GM23338 (cell line): ENCODE results near the gene POLR3E. TPM values are rescaled to one million over a fixed set of nuclear protein-coding genes. Genes with fewer than 3 reads are reported as not detected.

Experiments
- ATAC-seq: fragments of 200-7000 bp; cut with Tn5 transposase; 3 replicates; pipeline ENCODE4 v1.9.1; 2020
- DNase-seq: peaks from one replicate; pipeline ENCODE4 v3.0.0-alpha.2; 2015; ENCODE audit warnings: low spot score
- H2AFZ ChIP-seq: fragments of 200-600 bp; sonication (generic); 2 replicates; pipeline ENCODE4 v1.8.0; 2016; ENCODE audit warnings: antibody characterized with exemption, mild to moderate bottlenecking, moderate library complexity
- H3F3A ChIP-seq: fragments of 200-600 bp; sonication (generic); replicated peaks from 2 replicates; pipeline ENCODE4 v1.8.0; 2017; ENCODE audit warnings: antibody characterized with exemption, mixed run types, low read depth
- H3K27ac ChIP-seq: fragments of 200-600 bp; sonication (generic); 2 replicates; pipeline ENCODE4 v1.6.1; 2016; ENCODE audit warnings: low read depth
- H3K27me3 ChIP-seq: fragments of 200-600 bp; sonication (generic); 2 replicates; pipeline ENCODE4 v1.8.0; 2016; ENCODE audit warnings: mild to moderate bottlenecking, mixed run types, moderate library complexity; ENCODE audit not compliant: insufficient read depth
- H3K36me3 ChIP-seq: fragments of 200-600 bp; sonication (generic); 2 replicates; pipeline ENCODE4 v1.8.0; 2016; ENCODE audit warnings: mild to moderate bottlenecking; ENCODE audit not compliant: insufficient read depth
- H3K4me1 ChIP-seq: fragments of 200-600 bp; sonication (generic); 2 replicates; pipeline ENCODE4 v1.8.0; 2016; ENCODE audit warnings: mild to moderate bottlenecking, moderate library complexity; ENCODE audit not compliant: insufficient read depth
- H3K4me2 ChIP-seq: fragments of 200-600 bp; sonication (generic); 2 replicates; pipeline ENCODE4 v1.7.1; 2017; ENCODE audit warnings: mixed run types
- H3K4me3 ChIP-seq: fragments of 200-600 bp; sonication (generic); 2 replicates; pipeline ENCODE4 v1.6.1; 2016; ENCODE audit warnings: mixed run types
- H3K79me2 ChIP-seq: fragments of 200-600 bp; sonication (generic); replicated peaks from 2 replicates; pipeline ENCODE4 v1.8.0; 2017; ENCODE audit warnings: mild to moderate bottlenecking; ENCODE audit not compliant: insufficient read depth
- H3K9me2 ChIP-seq: fragments of 200-600 bp; sonication (generic); 2 replicates; pipeline ENCODE4 v1.8.0; 2017; ENCODE audit not compliant: insufficient read depth
- H4K20me1 ChIP-seq: fragments of 200-600 bp; sonication (generic); replicated peaks from 2 replicates; pipeline ENCODE4 v1.8.0; 2017; ENCODE audit warnings: mild to moderate bottlenecking; ENCODE audit not compliant: insufficient read depth
- H3K27ac Mint-ChIP-seq: 2 replicates; pipeline ENCODE4 v1.8.0; 2020; ENCODE audit warnings: inconsistent platforms, mild to moderate bottlenecking, moderate library complexity, mixed read lengths
- H3K27me3 Mint-ChIP-seq: 3 replicates; pipeline ENCODE4 v1.8.0; 2022; ENCODE audit warnings: low read depth, mild to moderate bottlenecking, moderate library complexity, mixed read lengths, inconsistent platforms; ENCODE audit not compliant: insufficient read depth, poor library complexity
- H3K36me3 Mint-ChIP-seq: 3 replicates; pipeline ENCODE4 v1.8.0; 2021; ENCODE audit warnings: low read depth, mild to moderate bottlenecking, inconsistent platforms, moderate library complexity, mixed read lengths
- H3K4me1 Mint-ChIP-seq: 3 replicates; pipeline ENCODE4 v1.8.0; 2020; ENCODE audit warnings: mild to moderate bottlenecking, inconsistent platforms, mixed read lengths
- H3K4me3 Mint-ChIP-seq: 3 replicates; pipeline ENCODE4 v1.8.0; 2021; ENCODE audit warnings: moderate library complexity, mild to moderate bottlenecking, inconsistent platforms, mixed read lengths
- H3K9me3 Mint-ChIP-seq: 3 replicates; pipeline ENCODE4 v1.8.0; 2020; ENCODE audit warnings: moderate library complexity, mild to moderate bottlenecking, inconsistent platforms, mixed read lengths
- CREB1 ChIP-seq: fragments of 250-450 bp; sonication (Bioruptor Pico); IDR thresholded peaks from 2 replicates; pipeline ENCODE4 v1.5.0; 2020; ENCODE audit warnings: low read depth, mild to moderate bottlenecking, moderate library complexity
- EZH2 ChIP-seq: fragments of 200-600 bp; sonication (generic); IDR thresholded peaks from one replicate; pipeline ENCODE4 v1.8.0; 2017; ENCODE audit warnings: antibody characterized with exemption, mild to moderate bottlenecking, low read depth; ENCODE audit not compliant: unreplicated experiment
- EZH2phosphoT487 ChIP-seq: fragments of 200-600 bp; sonication (generic); IDR thresholded peaks from one replicate; pipeline ENCODE4 v1.8.1; 2018; ENCODE audit warnings: antibody characterized with exemption; ENCODE audit not compliant: unreplicated experiment
- JUNB ChIP-seq: IDR thresholded peaks from one replicate; pipeline ENCODE4 v1.6.1; 2016; ENCODE audit warnings: antibody characterized with exemption; ENCODE audit not compliant: unreplicated experiment
- POLR2AphosphoS5 ChIP-seq: IDR thresholded peaks from 2 replicates; pipeline ENCODE4 v1.6.1; 2016; ENCODE audit warnings: antibody characterized with exemption, low read depth
- STAT1 ChIP-seq: IDR thresholded peaks from one replicate; pipeline ENCODE4 v1.6.1; 2016; ENCODE audit warnings: antibody characterized with exemption; ENCODE audit not compliant: unreplicated experiment
- ZNF114 ChIP-seq: fragments of 250-450 bp; sonication (Bioruptor Pico); IDR thresholded peaks from 2 replicates; pipeline ENCODE4 v1.5.0; 2020; ENCODE audit warnings: mild to moderate bottlenecking, moderate library complexity
- ZNF331 ChIP-seq: fragments of 250-450 bp; sonication (Bioruptor Pico); IDR thresholded peaks from 2 replicates; pipeline ENCODE4 v1.5.0; 2020; ENCODE audit warnings: low read depth, mild to moderate bottlenecking, moderate library complexity
- polyA plus RNA-seq: library from polyadenylated mRNA; unstranded; fragments of >200 nt; fragmentation: Nextera tagmentation; extraction: Ambion mirVana; gene quantifications from 2 replicates; pipeline ENCODE4 v1.2.1, GENCODE V29; 2016
- total RNA-seq: library from RNA; depleted of rRNA; stranded (reverse); fragments of >200 nt; shearing (Covaris generic); gene quantifications from 2 replicates; pipeline ENCODE4 v1.2.3, GENCODE V29; 2014
- TF ChIP-seq, protein P1 (sequence below): IDR thresholded peaks from one replicate; pipeline ENCODE4 v1.6.1; 2018; ENCODE audit warnings: antibody characterized with exemption; ENCODE audit not compliant: unreplicated experiment
- TF ChIP-seq, protein P2 (sequence below): IDR thresholded peaks from 2 replicates; pipeline ENCODE4 v1.6.1; 2016; ENCODE audit warnings: antibody characterized with exemption
- TF ChIP-seq, protein P3 (sequence below), 2 experiments: fragments of 200-600 bp in 1 of 2; sonication (generic) in 1 of 2; conservative IDR thresholded peaks; 2 replicates each; pipeline versions ENCODE4 v1.5.1 to v1.6.1; 2016 to 2017; ENCODE audit warnings: antibody characterized with exemption in 2 of 2, low read depth in 2 of 2, mild to moderate bottlenecking in 2 of 2, moderate library complexity in 1 of 2

The POLR3E gene
- total and polyA plus RNA-seq, 2 experiments from 2014 or later: 62.7 to 141 TPM

DNA sequence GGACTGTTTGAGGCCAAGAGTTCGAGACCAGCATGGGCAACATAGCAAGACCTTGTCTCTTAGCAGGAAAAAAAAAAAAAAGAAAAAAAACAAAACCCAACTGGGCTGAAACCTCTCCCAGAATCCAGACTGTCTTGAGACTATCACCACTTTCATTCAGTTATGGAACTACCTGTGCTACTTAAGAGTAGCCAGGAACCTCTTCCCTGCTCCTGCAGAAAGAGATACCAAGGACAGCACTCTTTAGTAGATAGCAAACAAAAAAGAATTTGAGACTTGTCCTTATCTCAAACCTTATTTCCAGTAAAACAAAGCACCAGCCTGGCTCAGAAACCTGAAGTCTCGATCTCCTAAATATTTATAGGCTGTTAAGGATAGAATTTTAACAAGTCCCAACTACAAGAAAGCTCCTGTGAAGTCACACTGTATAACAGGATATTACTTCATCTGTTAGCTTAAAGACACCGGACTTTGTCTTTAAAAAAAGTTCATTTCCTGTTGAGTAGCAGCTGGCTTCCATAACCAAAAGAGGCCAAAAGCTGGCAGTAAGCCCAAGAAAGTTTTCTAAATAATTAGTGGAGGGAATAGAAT, 72.1 kb downstream of the POLR3E start:
- Histone ChIP-seq H3K36me3 (no peaks in the 10 kb centered on the region), H3K4me3 (no peak overlapping the region), H3K27ac (0 out of 2 replicates have a peak overlapping the region, but pooled peaks have one; percentile 1), H2AFZ (no peak overlapping the region), H3K27me3 (no peaks in the 10 kb centered on the region), H3K4me2 (peak overlapping the region; percentile 44; the same call in 1 of the 2 replicates), H3F3A (no peaks in the 10 kb centered on the region), H4K20me1 (peaks cover 56% of the 10 kb centered on the region), H3K9me2 (no peaks in the 10 kb centered on the region), H3K4me1 (peaks cover 40% of the 10 kb centered on the region), H3K79me2 (peaks cover 91% of the 10 kb centered on the region)
- TF ChIP-seq, protein P1, sequence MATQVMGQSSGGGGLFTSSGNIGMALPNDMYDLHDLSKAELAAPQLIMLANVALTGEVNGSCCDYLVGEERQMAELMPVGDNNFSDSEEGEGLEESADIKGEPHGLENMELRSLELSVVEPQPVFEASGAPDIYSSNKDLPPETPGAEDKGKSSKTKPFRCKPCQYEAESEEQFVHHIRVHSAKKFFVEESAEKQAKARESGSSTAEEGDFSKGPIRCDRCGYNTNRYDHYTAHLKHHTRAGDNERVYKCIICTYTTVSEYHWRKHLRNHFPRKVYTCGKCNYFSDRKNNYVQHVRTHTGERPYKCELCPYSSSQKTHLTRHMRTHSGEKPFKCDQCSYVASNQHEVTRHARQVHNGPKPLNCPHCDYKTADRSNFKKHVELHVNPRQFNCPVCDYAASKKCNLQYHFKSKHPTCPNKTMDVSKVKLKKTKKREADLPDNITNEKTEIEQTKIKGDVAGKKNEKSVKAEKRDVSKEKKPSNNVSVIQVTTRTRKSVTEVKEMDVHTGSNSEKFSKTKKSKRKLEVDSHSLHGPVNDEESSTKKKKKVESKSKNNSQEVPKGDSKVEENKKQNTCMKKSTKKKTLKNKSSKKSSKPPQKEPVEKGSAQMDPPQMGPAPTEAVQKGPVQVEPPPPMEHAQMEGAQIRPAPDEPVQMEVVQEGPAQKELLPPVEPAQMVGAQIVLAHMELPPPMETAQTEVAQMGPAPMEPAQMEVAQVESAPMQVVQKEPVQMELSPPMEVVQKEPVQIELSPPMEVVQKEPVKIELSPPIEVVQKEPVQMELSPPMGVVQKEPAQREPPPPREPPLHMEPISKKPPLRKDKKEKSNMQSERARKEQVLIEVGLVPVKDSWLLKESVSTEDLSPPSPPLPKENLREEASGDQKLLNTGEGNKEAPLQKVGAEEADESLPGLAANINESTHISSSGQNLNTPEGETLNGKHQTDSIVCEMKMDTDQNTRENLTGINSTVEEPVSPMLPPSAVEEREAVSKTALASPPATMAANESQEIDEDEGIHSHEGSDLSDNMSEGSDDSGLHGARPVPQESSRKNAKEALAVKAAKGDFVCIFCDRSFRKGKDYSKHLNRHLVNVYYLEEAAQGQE: peak; percentile 56
- no peak for TF ChIP-seq STAT1
- Mint-ChIP-seq H3K4me1 (peaks cover 45% of the 10 kb centered on the region), H3K4me3 (no peak overlapping the region), H3K36me3 (peaks cover 16% of the 10 kb centered on the region), H3K27me3 (peaks cover 4% of the 10 kb centered on the region), H3K9me3 (no peaks in the 10 kb centered on the region), H3K27ac (no peak overlapping the region)
- no peak for ATAC-seq
- no peak for DNase-seq

DNA sequence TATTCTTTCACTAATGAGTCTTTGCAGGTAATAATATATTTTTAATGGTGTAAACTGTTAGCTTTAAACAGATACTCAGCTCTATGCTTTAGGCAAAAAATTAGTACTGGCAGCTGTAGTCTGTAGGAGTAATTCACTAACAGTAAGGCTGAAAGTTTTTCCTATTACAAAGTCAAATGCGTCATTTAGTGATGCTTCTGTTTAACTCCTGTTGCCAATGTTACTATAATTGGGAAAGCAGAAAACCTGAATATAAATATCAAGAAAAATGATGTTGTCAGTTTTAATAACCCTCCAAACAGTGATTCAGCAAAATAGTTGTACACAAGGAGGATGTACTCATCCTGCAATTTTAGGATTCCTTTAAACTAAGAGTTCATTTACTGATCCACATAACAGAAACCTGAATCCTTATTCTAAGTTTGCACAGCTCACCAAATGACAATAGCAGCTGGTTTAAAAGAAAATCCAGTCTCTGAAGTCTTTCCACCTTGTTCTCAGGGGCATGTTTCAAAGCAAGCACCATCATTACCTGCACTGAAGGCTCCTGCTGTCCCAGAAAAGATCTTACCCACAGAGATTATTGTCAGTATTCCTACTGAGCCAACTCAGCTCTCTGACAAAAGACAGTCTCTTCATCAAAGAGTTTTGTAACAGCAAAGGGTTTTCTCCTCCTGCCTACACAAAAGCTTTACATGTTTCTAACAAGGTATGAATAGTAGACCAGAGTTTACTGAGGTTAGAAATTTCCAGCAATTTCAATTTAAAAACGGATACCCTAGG, 73.0 kb downstream of the POLR3E start:
- no peak overlapping the region for H3K4me3 ChIP-seq
- 0 out of 2 replicates have a peak, but pooled peaks cover 3% of the 10 kb centered on the region for H3F3A ChIP-seq
- no peaks in the 10 kb centered on the region for H3K9me2 ChIP-seq
- Mint-ChIP-seq H3K4me3 (no peak overlapping the region), H3K27ac (no peak overlapping the region), H3K27me3 (peaks cover 7% of the 10 kb centered on the region), H3K4me1 (peaks cover 47% of the 10 kb centered on the region), H3K9me3 (no peaks in the 10 kb centered on the region), H3K36me3 (peaks cover 8% of the 10 kb centered on the region)
- H3K4me2 ChIP-seq: peak overlapping the region; percentile 44
- peaks cover 40% of the 10 kb centered on the region for H3K4me1 ChIP-seq
- ATAC-seq (no peak), DNase-seq (no peak)
- no peaks in the 10 kb centered on the region for H3K36me3 ChIP-seq
- peaks cover 89% of the 10 kb centered on the region for H3K79me2 ChIP-seq
- peaks cover 56% of the 10 kb centered on the region for H4K20me1 ChIP-seq
- no peak overlapping the region for H2AFZ ChIP-seq
- no peak overlapping the region for H3K27ac ChIP-seq
- peaks cover under 1% of the 10 kb centered on the region; the same call in 1 of the 2 replicates for H3K27me3 ChIP-seq
- TF ChIP-seq JUNB (no peak), ZNF331 (no peak), CREB1 (no peak), ZNF114 (CRISPR knock-in tag) (no peak), POLR2AphosphoS5 (no peak), EZH2phosphoT487 (no peak), EZH2 (no peak), STAT1 (no peak)
- TF ChIP-seq, protein P2, sequence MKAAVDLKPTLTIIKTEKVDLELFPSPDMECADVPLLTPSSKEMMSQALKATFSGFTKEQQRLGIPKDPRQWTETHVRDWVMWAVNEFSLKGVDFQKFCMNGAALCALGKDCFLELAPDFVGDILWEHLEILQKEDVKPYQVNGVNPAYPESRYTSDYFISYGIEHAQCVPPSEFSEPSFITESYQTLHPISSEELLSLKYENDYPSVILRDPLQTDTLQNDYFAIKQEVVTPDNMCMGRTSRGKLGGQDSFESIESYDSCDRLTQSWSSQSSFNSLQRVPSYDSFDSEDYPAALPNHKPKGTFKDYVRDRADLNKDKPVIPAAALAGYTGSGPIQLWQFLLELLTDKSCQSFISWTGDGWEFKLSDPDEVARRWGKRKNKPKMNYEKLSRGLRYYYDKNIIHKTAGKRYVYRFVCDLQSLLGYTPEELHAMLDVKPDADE: no peak
- TF ChIP-seq, protein P3, sequence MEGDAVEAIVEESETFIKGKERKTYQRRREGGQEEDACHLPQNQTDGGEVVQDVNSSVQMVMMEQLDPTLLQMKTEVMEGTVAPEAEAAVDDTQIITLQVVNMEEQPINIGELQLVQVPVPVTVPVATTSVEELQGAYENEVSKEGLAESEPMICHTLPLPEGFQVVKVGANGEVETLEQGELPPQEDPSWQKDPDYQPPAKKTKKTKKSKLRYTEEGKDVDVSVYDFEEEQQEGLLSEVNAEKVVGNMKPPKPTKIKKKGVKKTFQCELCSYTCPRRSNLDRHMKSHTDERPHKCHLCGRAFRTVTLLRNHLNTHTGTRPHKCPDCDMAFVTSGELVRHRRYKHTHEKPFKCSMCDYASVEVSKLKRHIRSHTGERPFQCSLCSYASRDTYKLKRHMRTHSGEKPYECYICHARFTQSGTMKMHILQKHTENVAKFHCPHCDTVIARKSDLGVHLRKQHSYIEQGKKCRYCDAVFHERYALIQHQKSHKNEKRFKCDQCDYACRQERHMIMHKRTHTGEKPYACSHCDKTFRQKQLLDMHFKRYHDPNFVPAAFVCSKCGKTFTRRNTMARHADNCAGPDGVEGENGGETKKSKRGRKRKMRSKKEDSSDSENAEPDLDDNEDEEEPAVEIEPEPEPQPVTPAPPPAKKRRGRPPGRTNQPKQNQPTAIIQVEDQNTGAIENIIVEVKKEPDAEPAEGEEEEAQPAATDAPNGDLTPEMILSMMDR (conservative IDR thresholded peaks at IDR 0.05; ENCODE audit: low read depth in 2 of 2): no peak
